ENCODE measurements around the gene PAIP2B.
"Not testable (repeated sequence)": the region's sequence is repeated elsewhere in the genome, so short reads cannot be mapped to it uniquely, and the experiment has no call there.

The PAIP2B gene

GRCh38 chr2:71206271-71206670, 20.6 kb downstream of the PAIP2B start:
- no peaks in the 10 kb centered on the region for H3K9me3 ChIP-seq
- no peak overlapping the region for H3K4me3 ChIP-seq
- in situ Hi-C loops (cut with MboI; ENCODE audit: low sequenced_read_pairs) = no loop called here
- DNase-seq (ENCODE audit: low spot score in 2 of 2) = no peak
- H3K36me3 ChIP-seq (replicated peaks) = no peaks in the 10 kb centered on the region
- peaks cover 15% of the 10 kb centered on the region; the same call in 1 of the 2 replicates for H3K27me3 ChIP-seq (ENCODE audit: low read depth)
- no peaks in the 10 kb centered on the region for H3K4me1 ChIP-seq

- no peaks in the 10 kb centered on the region for H3K27me3 ChIP-seq (ENCODE audit: low read depth)
- H3K36me3 ChIP-seq (replicated peaks) = no peaks in the 10 kb centered on the region
- H3K4me1 ChIP-seq = no peaks in the 10 kb centered on the region
- no peak for DNase-seq (ENCODE audit: low spot score in 2 of 2)
- no peak overlapping the region for H3K4me3 ChIP-seq
- no peaks in the 10 kb centered on the region for H3K9me3 ChIP-seq
- in situ Hi-C loops (cut with MboI; ENCODE audit: low sequenced_read_pairs) = no loop called here
These were observed 35.3 kb downstream of the PAIP2B start for GRCh38 chr2:71191570-71191943.

- Histone ChIP-seq H3K4me3 (no peak overlapping the region), H3K27me3 (ENCODE audit: low read depth) (no peaks in the 10 kb centered on the region), H3K4me1 (no peaks in the 10 kb centered on the region), H3K36me3 (replicated peaks) (no peaks in the 10 kb centered on the region), H3K9me3 (no peaks in the 10 kb centered on the region)
- no peak for DNase-seq (ENCODE audit: low spot score in 2 of 2)
- in situ Hi-C loops (cut with MboI; ENCODE audit: low sequenced_read_pairs) = no loop called here
These were observed 36.0 kb downstream of the PAIP2B start for GRCh38 chr2:71190656-71191569.

GRCh38 chr2:71187589-71187988, 39.3 kb downstream of the PAIP2B start:
- no peaks in the 10 kb centered on the region for H3K36me3 ChIP-seq (replicated peaks)
- H3K4me1 ChIP-seq = no peaks in the 10 kb centered on the region
- no peak overlapping the region for H3K4me3 ChIP-seq
- in situ Hi-C loops (cut with MboI; ENCODE audit: low sequenced_read_pairs) = no loop called here
- no peak for DNase-seq (ENCODE audit: low spot score in 2 of 2)
- no peaks in the 10 kb centered on the region for H3K27me3 ChIP-seq (ENCODE audit: low read depth)
- H3K9me3 ChIP-seq = no peaks in the 10 kb centered on the region

GRCh38 chr2:71186973-71187372, 39.9 kb downstream of the PAIP2B start:
- Histone ChIP-seq H3K4me1 (no peaks in the 10 kb centered on the region), H3K36me3 (replicated peaks) (no peaks in the 10 kb centered on the region), H3K27me3 (ENCODE audit: low read depth) (no peaks in the 10 kb centered on the region), H3K9me3 (no peaks in the 10 kb centered on the region), H3K4me3 (no peak overlapping the region)
- in situ Hi-C loops (cut with MboI; ENCODE audit: low sequenced_read_pairs) = no loop called here
- DNase-seq (ENCODE audit: low spot score in 2 of 2) = no peak

GRCh38 chr2:71183306-71184115, 43.4 kb downstream of the PAIP2B start:
- in situ Hi-C loops (cut with MboI; ENCODE audit: low sequenced_read_pairs) = not testable (repeated sequence)

GRCh38 chr2:71181316-71181715, 45.6 kb downstream of the PAIP2B start:
- in situ Hi-C loops (cut with MboI; ENCODE audit: low sequenced_read_pairs) = no loop called here
- Histone ChIP-seq H3K27me3 (ENCODE audit: low read depth) (no peaks in the 10 kb centered on the region), H3K36me3 (replicated peaks) (no peaks in the 10 kb centered on the region), H3K4me1 (no peaks in the 10 kb centered on the region), H3K9me3 (no peaks in the 10 kb centered on the region), H3K4me3 (no peak overlapping the region)
- no peak for DNase-seq (ENCODE audit: low spot score in 2 of 2)

More at GRCh38 chr2:71183306-71184115, 43.4 kb downstream of the PAIP2B start:
- DNase-seq (ENCODE audit: low spot score in 2 of 2); H3K9me3 ChIP-seq; H3K4me3 ChIP-seq; H3K27me3 ChIP-seq (ENCODE audit: low read depth); H3K36me3 ChIP-seq (replicated peaks); H3K4me1 ChIP-seq: not testable (repeated sequence)

- in situ Hi-C loops (cut with MboI; ENCODE audit: low sequenced_read_pairs); H3K27me3 ChIP-seq (ENCODE audit: low read depth); H3K4me3 ChIP-seq; DNase-seq (ENCODE audit: low spot score in 2 of 2); H3K4me1 ChIP-seq; H3K36me3 ChIP-seq (replicated peaks); H3K9me3 ChIP-seq: not testable (repeated sequence)
These were observed 48.1 kb downstream of the PAIP2B start for GRCh38 chr2:71178836-71179235.

GRCh38 chr2:71174207-71174606, 52.7 kb downstream of the PAIP2B start:
- no peak overlapping the region for H3K4me3 ChIP-seq
- H3K36me3 ChIP-seq (replicated peaks) = no peaks in the 10 kb centered on the region
- in situ Hi-C loops (cut with MboI; ENCODE audit: low sequenced_read_pairs) = no loop called here

GRCh38 chr2:71173096-71173495, 53.8 kb downstream of the PAIP2B start:
- Histone ChIP-seq H3K4me1 (no peaks in the 10 kb centered on the region), H3K4me3 (no peak overlapping the region), H3K9me3 (no peaks in the 10 kb centered on the region), H3K27me3 (ENCODE audit: low read depth) (no peaks in the 10 kb centered on the region), H3K36me3 (replicated peaks) (no peaks in the 10 kb centered on the region)
- in situ Hi-C loops (cut with MboI; ENCODE audit: low sequenced_read_pairs) = no loop called here
- DNase-seq (ENCODE audit: low spot score in 2 of 2) = no peak

More at GRCh38 chr2:71174207-71174606, 52.7 kb downstream of the PAIP2B start:
- Histone ChIP-seq H3K4me1 (no peaks in the 10 kb centered on the region), H3K27me3 (ENCODE audit: low read depth) (no peaks in the 10 kb centered on the region), H3K9me3 (no peaks in the 10 kb centered on the region)
- no peak for DNase-seq (ENCODE audit: low spot score in 2 of 2)

- H3K4me1 ChIP-seq = no peaks in the 10 kb centered on the region
- H3K36me3 ChIP-seq (replicated peaks) = no peaks in the 10 kb centered on the region
- H3K9me3 ChIP-seq = no peaks in the 10 kb centered on the region
- no peak for DNase-seq (ENCODE audit: low spot score in 2 of 2)
- H3K27me3 ChIP-seq (ENCODE audit: low read depth) = no peaks in the 10 kb centered on the region
- in situ Hi-C loops (cut with MboI; ENCODE audit: low sequenced_read_pairs) = no loop called here
- no peak overlapping the region for H3K4me3 ChIP-seq
These were observed 60.1 kb downstream of the PAIP2B start for GRCh38 chr2:71166812-71167211.

GRCh38 chr2:71157124-71157793, 69.6 kb downstream of the PAIP2B start:
- peak; percentile 18 to 87 for DNase-seq (ENCODE audit: low spot score in 2 of 2)
- H3K9me3 ChIP-seq = no peaks in the 10 kb centered on the region

GRCh38 chr2:71156573-71156972, 70.3 kb downstream of the PAIP2B start:
- H3K36me3 ChIP-seq (replicated peaks) = no peaks in the 10 kb centered on the region
- peaks cover 2% of the 10 kb centered on the region; the same call in 1 of the 2 replicates for H3K27me3 ChIP-seq (ENCODE audit: low read depth)
- in situ Hi-C loops (cut with MboI; ENCODE audit: low sequenced_read_pairs) = no loop called here
- DNase-seq (ENCODE audit: low spot score in 2 of 2) = peak; percentile 54 to 66
- peaks cover 7% of the 10 kb centered on the region; the same call in 1 of the 2 replicates for H3K4me1 ChIP-seq
- H3K9me3 ChIP-seq = no peaks in the 10 kb centered on the region
- H3K4me3 ChIP-seq = no peak overlapping the region

More at GRCh38 chr2:71157124-71157793, 69.6 kb downstream of the PAIP2B start:
- no peaks in the 10 kb centered on the region for H3K36me3 ChIP-seq (replicated peaks)
- no peak overlapping the region for H3K4me3 ChIP-seq
- H3K4me1 ChIP-seq = peaks cover 7% of the 10 kb centered on the region; the same call in 1 of the 2 replicates
- in situ Hi-C loops (cut with MboI; ENCODE audit: low sequenced_read_pairs) = no loop called here
- H3K27me3 ChIP-seq (ENCODE audit: low read depth) = peaks cover 2% of the 10 kb centered on the region; the same call in 1 of the 2 replicates

Measured in HAP-1 (cell line).